CD4-positive, CD25-positive, alpha-beta regulatory T cell (primary cell): ENCODE results near the gene SBNO2. TPM values are rescaled to one million over a fixed set of nuclear protein-coding genes. Genes with fewer than 3 reads are reported as not detected.

Source experiments
- ATAC-seq, 2 donors: fragments of 150-1000 bp; cut with Tn5 transposase; one replicate each; pipeline ENCODE4 v1.10.0; 2021; ENCODE audit warnings: low read depth in 2 of 2, moderate number of reproducible peaks in 2 of 2, moderate library complexity in 1 of 2
- DNase-seq, 3 donors: peaks; one replicate each; pipeline versions ENCODE4 v3.0.0 to v3.0.0-alpha.2; 2012 to 2022; ENCODE audit warnings: mixed read lengths in 1 of 3
- H3K27ac ChIP-seq: one replicate; pipeline ENCODE4 v1.7.0; 2013; ENCODE audit warnings: mild to moderate bottlenecking, low read length; ENCODE audit not compliant: insufficient read depth, poor library complexity, severe bottlenecking
- H3K27me3 ChIP-seq: one replicate; pipeline ENCODE4 v1.7.0; 2013; ENCODE audit warnings: low read length; ENCODE audit not compliant: control insufficient read depth, insufficient read depth
- H3K36me3 ChIP-seq: one replicate; pipeline ENCODE4 v1.7.0; 2013; ENCODE audit warnings: mild to moderate bottlenecking, low read length, moderate library complexity; ENCODE audit not compliant: control insufficient read depth, insufficient read depth
- H3K4me1 ChIP-seq: 2 replicates; pipeline ENCODE4 v1.7.0; 2013; ENCODE audit warnings: mild to moderate bottlenecking, low read length; ENCODE audit not compliant: insufficient read depth, control insufficient read depth, poor library complexity, severe bottlenecking
- H3K4me3 ChIP-seq: one replicate; pipeline ENCODE4 v1.7.0; 2013; ENCODE audit warnings: low read depth, mild to moderate bottlenecking, low read length, moderate library complexity
- H3K9me3 ChIP-seq, 2 experiments: 1 replicate in 1 of 2; 2 replicates in 1 of 2; pipeline ENCODE4 v1.7.0; 2013; ENCODE audit warnings: low read length in 2 of 2, mild to moderate bottlenecking in 1 of 2, moderate library complexity in 1 of 2; ENCODE audit not compliant: control insufficient read depth in 2 of 2
- H3K27ac Mint-ChIP-seq, 3 donors: one replicate each; pipeline ENCODE4 v1.8.0; 2020 to 2022; ENCODE audit warnings: mild to moderate bottlenecking in 3 of 3, mixed read lengths in 3 of 3, moderate library complexity in 2 of 3
- H3K27me3 Mint-ChIP-seq: one replicate; pipeline ENCODE4 v1.8.0; 2022; ENCODE audit warnings: mild to moderate bottlenecking, mixed read lengths
- H3K36me3 Mint-ChIP-seq: one replicate; pipeline ENCODE4 v1.8.0; 2020; ENCODE audit warnings: mixed read lengths
- H3K4me1 Mint-ChIP-seq, 4 donors: one replicate each; pipeline ENCODE4 v1.8.0; 2020 to 2022; ENCODE audit warnings: mixed read lengths in 4 of 4, mild to moderate bottlenecking in 1 of 4
- H3K4me3 Mint-ChIP-seq, 4 donors: one replicate each; pipeline ENCODE4 v1.8.0; 2020 to 2022; ENCODE audit warnings: mild to moderate bottlenecking in 4 of 4, mixed read lengths in 4 of 4, moderate library complexity in 3 of 4
- H3K9me3 Mint-ChIP-seq, 7 donors: one replicate each; pipeline ENCODE4 v1.8.0; 2020 to 2022; ENCODE audit warnings: mixed read lengths in 7 of 7, mild to moderate bottlenecking in 3 of 7, moderate library complexity in 2 of 7
- polyA plus RNA-seq, 4 donors: library from polyadenylated mRNA; unstranded; fragments of 300-500 nt; fragmentation: Illumina TruSeq; gene quantifications; one replicate each; pipeline ENCODE4 v1.2.3, GENCODE V29; 2021
- total RNA-seq: library from RNA; stranded (reverse); gene quantifications from one replicate; pipeline ENCODE4 v1.2.3, GENCODE V29; 2022

The SBNO2 gene
- total and polyA plus RNA-seq, 5 donors from 2014 or later: 2.0 to 139 (median 2.7) TPM

DNA sequence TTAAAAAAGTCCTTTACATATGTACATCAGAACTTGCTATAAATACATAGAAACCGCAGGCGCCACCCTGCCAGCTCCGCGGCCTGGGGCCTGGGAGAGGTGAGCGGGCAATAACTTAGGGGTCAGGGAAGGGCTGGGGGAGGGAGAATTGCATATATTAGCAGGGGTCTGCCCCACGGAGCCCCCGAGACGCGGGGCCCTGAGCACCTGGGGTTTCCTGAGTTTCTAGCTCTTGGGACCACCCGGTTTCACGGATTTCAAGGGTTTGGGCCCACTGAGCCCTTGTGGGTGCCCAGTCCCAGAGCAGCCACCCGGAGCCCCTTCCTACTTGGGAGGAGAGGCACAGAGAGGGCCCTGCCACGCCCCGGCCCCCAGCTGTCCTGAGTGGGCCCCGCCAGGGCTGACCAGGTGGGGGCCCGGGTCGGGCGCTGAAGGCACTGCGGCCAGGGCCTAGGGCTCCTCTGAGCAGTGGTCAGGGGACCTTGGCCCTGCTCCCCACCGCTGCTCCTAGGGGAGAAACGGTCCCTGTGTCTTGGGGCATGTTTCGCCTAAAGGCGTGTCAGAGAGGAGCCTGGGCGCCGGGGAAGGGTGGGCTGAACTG is 66.3 kb downstream of the SBNO2 start:
- no peaks in the 10 kb centered on the region for H3K36me3 Mint-ChIP-seq
- H3K27ac Mint-ChIP-seq: peak overlapping the region in 1 of 3 donors; percentile 14
- Histone ChIP-seq H3K4me1 (peaks cover 19% of the 10 kb centered on the region), H3K9me3 (no peaks in the 10 kb centered on the region), H3K27ac (no peak overlapping the region), H3K4me3 (no peak overlapping the region), H3K36me3 (peaks cover 12% of the 10 kb centered on the region), H3K27me3 (no peaks in the 10 kb centered on the region)
- peaks cover 0 to 22% (median 5%) of the 10 kb centered on the region in 4 donors for H3K4me1 Mint-ChIP-seq
- no peaks in the 10 kb centered on the region for H3K27me3 Mint-ChIP-seq
- H3K9me3 Mint-ChIP-seq: peaks cover 0 to 2% (median 0%) of the 10 kb centered on the region in 7 donors
- peak overlapping the region in 2 of 4 donors; percentile 25 to 69 for H3K4me3 Mint-ChIP-seq
- DNase-seq (no peak), ATAC-seq (no peak)

DNA sequence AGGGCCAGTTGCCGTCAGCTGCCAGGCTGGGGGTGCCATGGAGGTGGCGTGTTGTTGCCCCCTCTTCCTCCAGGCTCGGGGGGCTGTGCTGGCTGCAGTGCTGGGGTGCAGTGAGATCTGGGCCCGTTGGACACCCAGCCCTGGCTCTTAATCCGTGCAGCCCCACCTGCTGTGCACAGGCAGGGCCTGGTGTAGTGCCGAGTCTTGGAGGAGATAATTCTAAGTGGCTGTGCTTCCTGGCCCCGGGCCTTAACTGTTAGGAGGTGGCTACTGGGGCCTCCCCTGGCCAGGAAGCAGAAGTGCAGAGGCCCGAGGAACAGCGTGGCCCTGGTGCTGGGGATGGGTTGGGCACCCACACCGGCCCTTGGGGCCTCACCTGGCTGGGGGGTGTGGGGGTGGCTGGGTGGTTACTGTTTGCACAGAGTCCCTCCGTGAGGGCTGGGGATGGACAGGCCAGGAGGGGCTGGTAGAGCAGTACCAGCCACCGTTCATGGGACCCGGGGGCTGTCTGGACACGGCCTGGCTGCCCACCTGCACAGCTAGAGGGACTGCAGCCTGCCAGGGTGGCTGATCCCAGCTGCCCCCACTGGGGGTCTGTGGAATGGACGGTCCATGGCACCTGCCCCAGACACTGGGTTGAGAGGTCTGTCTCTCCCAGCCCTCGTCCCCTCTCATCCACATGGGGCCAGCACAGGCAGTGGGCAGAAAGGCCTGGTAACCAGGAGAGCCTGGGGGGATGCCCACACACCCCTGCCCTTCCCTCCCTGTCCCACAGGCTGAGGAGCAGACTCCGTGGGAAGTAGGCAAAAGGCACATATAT is 67.0 kb downstream of the SBNO2 start:
- peaks cover 12% of the 10 kb centered on the region for H3K36me3 ChIP-seq
- peak overlapping the region; percentile 48 to 84 (median 60) for H3K4me3 Mint-ChIP-seq
- H3K27ac Mint-ChIP-seq: peak overlapping the region in 2 of 3 donors; percentile 32 to 62
- H3K4me1 Mint-ChIP-seq: peaks cover 0 to 27% (median 7%) of the 10 kb centered on the region in 4 donors
- no peaks in the 10 kb centered on the region for H3K27me3 ChIP-seq
- H3K9me3 Mint-ChIP-seq: peaks cover 0 to 2% (median 0%) of the 10 kb centered on the region in 7 donors
- no peak for ATAC-seq
- H3K36me3 Mint-ChIP-seq: no peaks in the 10 kb centered on the region
- peaks cover 26% of the 10 kb centered on the region for H3K4me1 ChIP-seq
- peak overlapping the region; percentile 33 for H3K27ac ChIP-seq
- no peaks in the 10 kb centered on the region for H3K9me3 ChIP-seq
- H3K27me3 Mint-ChIP-seq: no peaks in the 10 kb centered on the region
- no peak overlapping the region for H3K4me3 ChIP-seq
- no peak for DNase-seq

- H3K4me1 ChIP-seq: peaks cover 35% of the 10 kb centered on the region
- ATAC-seq: no peak
Observed at GRCh38 chr19:1105873-1106840, 67.9 kb downstream of the SBNO2 start.

GRCh38 chr19:1105008-1105872 is 68.8 kb downstream of the SBNO2 start:
- no peaks in the 10 kb centered on the region for H3K36me3 Mint-ChIP-seq
- H3K4me1 Mint-ChIP-seq: peaks cover 0 to 38% (median 11%) of the 10 kb centered on the region in 4 donors
- DNase-seq (no peak), ATAC-seq (no peak)
- H3K4me3 Mint-ChIP-seq: peak overlapping the region; percentile 77 to 91 (median 82)
- Histone ChIP-seq H3K9me3 (no peaks in the 10 kb centered on the region), H3K36me3 (peaks cover 6% of the 10 kb centered on the region), H3K4me1 (peaks cover 38% of the 10 kb centered on the region), H3K27me3 (no peaks in the 10 kb centered on the region), H3K27ac (peak overlapping the region; percentile 98), H3K4me3 (peak overlapping the region; percentile 37)
- H3K9me3 Mint-ChIP-seq: peaks cover 0 to 2% (median 0%) of the 10 kb centered on the region in 7 donors
- peak overlapping the region; percentile 25 to 52 (median 29) for H3K27ac Mint-ChIP-seq
- H3K27me3 Mint-ChIP-seq: no peaks in the 10 kb centered on the region

More at GRCh38 chr19:1105873-1106840, 67.9 kb downstream of the SBNO2 start:
- Histone ChIP-seq H3K9me3 (no peaks in the 10 kb centered on the region), H3K36me3 (peaks cover 12% of the 10 kb centered on the region), H3K27me3 (no peaks in the 10 kb centered on the region), H3K27ac (peak overlapping the region; percentile 98), H3K4me3 (no peak overlapping the region)
- H3K9me3 Mint-ChIP-seq: peaks cover 0 to 2% (median 0%) of the 10 kb centered on the region in 7 donors
- peak overlapping the region in 2 of 3 donors; percentile 42 to 52 for H3K27ac Mint-ChIP-seq
- H3K36me3 Mint-ChIP-seq: no peaks in the 10 kb centered on the region
- no peaks in the 10 kb centered on the region for H3K27me3 Mint-ChIP-seq
- no peak for DNase-seq
- peaks cover 0 to 36% (median 10%) of the 10 kb centered on the region in 4 donors for H3K4me1 Mint-ChIP-seq
- peak overlapping the region; percentile 50 to 84 (median 64) for H3K4me3 Mint-ChIP-seq

GRCh38 chr19:1104311-1105007 is 69.6 kb downstream of the SBNO2 start:
- Histone ChIP-seq H3K4me3 (peak overlapping the region; percentile 37), H3K4me1 (peaks cover 39% of the 10 kb centered on the region), H3K9me3 (no peaks in the 10 kb centered on the region), H3K36me3 (peaks cover 3% of the 10 kb centered on the region), H3K27me3 (no peaks in the 10 kb centered on the region), H3K27ac (peak overlapping the region; percentile 98)
- ATAC-seq: peak; percentile 33
- Mint-ChIP-seq H3K4me1 (peaks cover 0 to 43% (median 11%) of the 10 kb centered on the region in 4 donors), H3K27me3 (no peaks in the 10 kb centered on the region), H3K9me3 (peaks cover 0 to 2% (median 0%) of the 10 kb centered on the region in 7 donors), H3K36me3 (no peaks in the 10 kb centered on the region), H3K4me3 (peak overlapping the region; percentile 49 to 91 (median 78)), H3K27ac (peak overlapping the region in 2 of 3 donors; percentile 25 to 29)
- DNase-seq: peak; percentile 68 to 76 (median 71)

GRCh38 chr19:1103708-1104310 is 70.3 kb downstream of the SBNO2 start, which contains the start of gene GPX4:
Gene GPX4 (plus strand): TSS chr19:1103994. CDS start chr19:1104044, 50 bp downstream.
- ATAC-seq: peak; percentile 86 to 88
- Histone ChIP-seq H3K36me3 (peaks cover 3% of the 10 kb centered on the region), H3K4me3 (peak within 1 kb of the TSS; percentile 37), H3K27ac (peak within 1 kb of the TSS; percentile 98), H3K9me3 (no peaks in the 10 kb centered on the region), H3K27me3 (no peaks in the 10 kb centered on the region), H3K4me1 (peaks cover 45% of the 10 kb centered on the region)
- H3K27ac Mint-ChIP-seq: peak within 1 kb of the TSS; percentile 66 to 93 (median 90)
- peak; percentile 97 to 99 (median 98) for DNase-seq
- peak within 1 kb of the TSS; percentile 77 to 92 (median 88) for H3K4me3 Mint-ChIP-seq
- H3K36me3 Mint-ChIP-seq: no peaks in the 10 kb centered on the region
- no peaks in the 10 kb centered on the region for H3K27me3 Mint-ChIP-seq
- peaks cover 0 to 47% (median 11%) of the 10 kb centered on the region in 4 donors for H3K4me1 Mint-ChIP-seq
- H3K9me3 Mint-ChIP-seq: peaks cover 0 to 3% (median 0%) of the 10 kb centered on the region in 7 donors
